GM21529 (cell line): ENCODE data around the gene STRN4.

Source experiments
- ATAC-seq: cut with Tn5 transposase; IDR thresholded peaks from one replicate; pipeline ENCODE4 v1.9.1; 2021; ENCODE audit not compliant: unreplicated experiment

Gene STRN4

GRCh38 chr19:46685189-46685588 is 61.1 kb downstream of the STRN4 start:
- ATAC-seq: no peak

GRCh38 chr19:46678110-46678732 is 68.0 kb downstream of the STRN4 start:
- no peak for ATAC-seq

DNA sequence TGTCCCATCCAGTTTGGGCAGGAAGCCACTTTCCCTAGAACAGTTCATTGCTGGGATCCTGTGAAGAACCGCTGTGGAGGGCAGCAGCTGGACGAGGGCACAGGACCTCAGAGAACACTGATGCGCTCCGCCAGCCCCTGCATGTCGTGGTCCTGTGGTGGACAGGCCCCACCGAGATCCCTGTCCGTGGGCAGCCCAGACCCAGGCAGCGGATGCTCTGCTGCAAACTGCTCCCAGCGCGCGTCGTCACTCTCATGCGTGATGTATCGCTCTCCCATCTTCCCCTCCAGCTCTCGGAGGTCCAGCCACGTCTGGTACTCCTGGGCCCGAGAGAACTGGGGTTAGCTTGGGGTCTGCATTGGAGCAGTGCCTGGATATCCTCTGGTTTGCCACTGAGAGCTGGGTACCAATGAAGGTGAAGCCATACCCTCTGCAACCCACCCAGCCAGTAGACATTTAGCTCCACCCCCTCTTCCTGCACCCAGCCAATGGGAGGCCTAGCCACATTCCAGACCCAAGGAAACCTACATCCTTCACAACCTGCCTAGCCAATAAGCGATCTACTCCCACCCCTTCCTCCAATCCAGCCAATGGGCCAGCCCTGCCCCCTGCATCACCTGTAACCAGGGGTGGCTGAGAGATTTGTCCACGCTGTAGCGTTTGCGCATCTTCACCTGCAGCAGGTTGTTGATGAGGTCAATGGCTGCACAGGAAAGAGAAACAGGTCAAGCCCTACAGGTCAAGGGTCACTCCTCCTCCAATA is 71.7 kb downstream of the STRN4 start:
- no peak for ATAC-seq

GRCh38 chr19:46670813-46671212 is 75.4 kb downstream of the STRN4 start:
- ATAC-seq: no peak
